Activated B cell treated with CpG ODN at 0.5 μM for 24 hours (primary cell): ENCODE results near the gene PLCG2. TPM values are rescaled to one million over a fixed set of nuclear protein-coding genes. Genes with fewer than 3 reads are reported as not detected.
"Not testable (repeated sequence)": the region's sequence is repeated elsewhere in the genome, so short reads cannot be mapped to it uniquely, and the experiment has no call there.

Experiments used
- ATAC-seq: fragments of 200-7000 bp; cut with Tn5 transposase; one replicate; pipeline ENCODE4 v1.10.0; 2021; ENCODE audit warnings: low read depth, mild to moderate bottlenecking, moderate library complexity
- CTCF ChIA-PET: fragments of 350-600 bp; sonication (Branson Sonifier 250); formaldehyde crosslinking; loops from one replicate; lab custom pipeline; 2021; ENCODE audit warnings: antibody characterized with exemption; lab: Charles Lee
- POLR2A ChIA-PET: fragments of 350-600 bp; sonication (Branson Sonifier 250); formaldehyde crosslinking; loops from one replicate; lab custom pipeline; 2021; ENCODE audit warnings: antibody characterized with exemption; lab: Charles Lee
- DNase-seq: peaks from one replicate; pipeline ENCODE4 v3.0.0; 2022
- H3K27ac Mint-ChIP-seq: one replicate; pipeline ENCODE4 v1.8.0; 2020; ENCODE audit warnings: mixed read lengths
- H3K27me3 Mint-ChIP-seq: one replicate; pipeline ENCODE4 v1.8.0; 2021; ENCODE audit warnings: mixed read lengths
- H3K36me3 Mint-ChIP-seq: one replicate; pipeline ENCODE4 v1.8.0; 2021; ENCODE audit warnings: low read depth, mixed read lengths
- H3K4me1 Mint-ChIP-seq: one replicate; pipeline ENCODE4 v1.8.0; 2021; ENCODE audit warnings: mixed read lengths
- H3K4me3 Mint-ChIP-seq: one replicate; pipeline ENCODE4 v1.8.0; 2020; ENCODE audit warnings: mild to moderate bottlenecking, mixed read lengths
- H3K9me3 Mint-ChIP-seq: one replicate; pipeline ENCODE4 v1.8.0; 2020; ENCODE audit warnings: mixed read lengths
- intact Hi-C: fragments of 100-400 bp; cut with micrococcal nuclease; formaldehyde crosslinking; loops from one replicate; pipeline ENCODE4 v1.15.1; 2024
- total RNA-seq: library from RNA; stranded (reverse); gene quantifications from 2 replicates; pipeline ENCODE4 v1.2.3, GENCODE V29; 2022
- TF ChIP-seq, protein P1 (sequence below): fragments of 200-600 bp; IDR thresholded peaks from one replicate; pipeline ENCODE4 v1.8.0; 2022; ENCODE audit warnings: antibody characterized with exemption, mild to moderate bottlenecking

PLCG2 gene
- total RNA-seq, 1 donor from 2014 or later: 525 TPM

DNA sequence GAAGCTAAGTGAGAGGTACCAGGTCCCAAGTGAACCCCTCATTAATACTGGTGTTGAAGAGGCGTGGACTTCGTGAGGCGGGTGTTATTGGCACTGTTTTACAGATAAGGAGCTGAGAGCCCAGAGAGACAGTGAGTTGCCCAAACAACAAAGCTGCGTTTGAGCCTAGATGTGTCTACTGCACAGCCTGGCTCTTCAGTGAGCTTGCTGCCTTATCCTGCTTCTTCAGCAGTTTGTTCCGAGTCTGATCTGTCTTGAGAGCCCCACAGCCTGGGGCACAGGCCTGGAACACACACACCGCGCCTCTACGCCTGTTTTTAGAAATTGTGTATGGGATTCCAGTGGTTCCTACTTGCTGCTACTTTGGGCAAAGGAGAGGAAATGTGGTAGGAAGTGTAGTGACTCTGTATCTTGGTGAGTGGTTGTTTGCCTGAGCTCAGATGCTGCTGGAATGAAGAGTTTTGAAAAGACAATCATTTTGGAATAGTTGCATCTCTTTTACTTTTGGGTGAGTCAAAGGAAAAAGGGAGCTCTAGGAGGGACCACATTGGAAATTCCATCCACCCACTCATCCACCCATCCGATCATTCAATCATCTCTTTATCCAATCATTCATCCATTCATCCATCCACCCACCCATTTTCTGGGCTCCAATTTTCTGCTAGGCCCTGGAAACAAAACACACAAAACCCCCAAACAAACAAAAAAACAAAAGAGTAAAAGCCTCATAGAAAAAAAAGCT is 22.3 kb upstream of the PLCG2 start:
- Mint-ChIP-seq H3K36me3 (peaks cover 27% of the 10 kb centered on the region), H3K4me3 (no peak overlapping the region), H3K27ac (peak overlapping the region; percentile 36), H3K4me1 (peaks cover 59% of the 10 kb centered on the region), H3K27me3 (no peaks in the 10 kb centered on the region), H3K9me3 (no peaks in the 10 kb centered on the region)
- ChIA-PET POLR2A (interaction anchor here (0.6 to 3.2 kb wide), 10 partner anchors 12 to 78 kb away, joined by 3 to 21 read pairs (median 7); partner anchors contain the start of gene PLCG2), CTCF (interaction anchor here (0.8 to 2.5 kb wide), 4 partner anchors 11 to 117 kb away, joined by 3 to 8 read pairs (median 3); no protein-coding TSS in a partner anchor)
- DNase-seq: no peak
- intact Hi-C loops: loop anchor here (1.0 kb wide), 1 partner anchor 15 kb away; no protein-coding TSS in a partner anchor
- ATAC-seq: no peak
- TF ChIP-seq, protein P1, sequence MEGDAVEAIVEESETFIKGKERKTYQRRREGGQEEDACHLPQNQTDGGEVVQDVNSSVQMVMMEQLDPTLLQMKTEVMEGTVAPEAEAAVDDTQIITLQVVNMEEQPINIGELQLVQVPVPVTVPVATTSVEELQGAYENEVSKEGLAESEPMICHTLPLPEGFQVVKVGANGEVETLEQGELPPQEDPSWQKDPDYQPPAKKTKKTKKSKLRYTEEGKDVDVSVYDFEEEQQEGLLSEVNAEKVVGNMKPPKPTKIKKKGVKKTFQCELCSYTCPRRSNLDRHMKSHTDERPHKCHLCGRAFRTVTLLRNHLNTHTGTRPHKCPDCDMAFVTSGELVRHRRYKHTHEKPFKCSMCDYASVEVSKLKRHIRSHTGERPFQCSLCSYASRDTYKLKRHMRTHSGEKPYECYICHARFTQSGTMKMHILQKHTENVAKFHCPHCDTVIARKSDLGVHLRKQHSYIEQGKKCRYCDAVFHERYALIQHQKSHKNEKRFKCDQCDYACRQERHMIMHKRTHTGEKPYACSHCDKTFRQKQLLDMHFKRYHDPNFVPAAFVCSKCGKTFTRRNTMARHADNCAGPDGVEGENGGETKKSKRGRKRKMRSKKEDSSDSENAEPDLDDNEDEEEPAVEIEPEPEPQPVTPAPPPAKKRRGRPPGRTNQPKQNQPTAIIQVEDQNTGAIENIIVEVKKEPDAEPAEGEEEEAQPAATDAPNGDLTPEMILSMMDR: no peak

GRCh38 chr16:81758376-81758775 is 20.7 kb upstream of the PLCG2 start:
- H3K27ac Mint-ChIP-seq: peak overlapping the region; percentile 50
- CTCF ChIA-PET: interaction anchor here (2.5 kb wide), 1 partner anchor 19 kb away, joined by 8 read pairs; no protein-coding TSS in a partner anchor
- H3K4me1 Mint-ChIP-seq: peaks cover 45% of the 10 kb centered on the region
- no peak for DNase-seq
- intact Hi-C loops: no loop called here
- H3K36me3 Mint-ChIP-seq: peaks cover 34% of the 10 kb centered on the region
- no peaks in the 10 kb centered on the region for H3K27me3 Mint-ChIP-seq
- no peak overlapping the region for H3K4me3 Mint-ChIP-seq
- H3K9me3 Mint-ChIP-seq: no peaks in the 10 kb centered on the region
- ATAC-seq: peak; percentile 68
- POLR2A ChIA-PET: interaction anchor here (0.5 to 3.2 kb wide), 7 partner anchors 18 to 111 kb away, joined by 3 to 21 read pairs (median 4); partner anchors contain the start of gene PLCG2
- TF ChIP-seq, protein P1: no peak

- Mint-ChIP-seq H3K4me1 (peaks cover 28% of the 10 kb centered on the region), H3K36me3 (peaks cover 35% of the 10 kb centered on the region)
- H3K27me3 Mint-ChIP-seq, H3K4me3 Mint-ChIP-seq, intact Hi-C loops, ATAC-seq, CTCF ChIA-PET, H3K9me3 Mint-ChIP-seq, H3K27ac Mint-ChIP-seq, DNase-seq: not testable (repeated sequence)
- POLR2A ChIA-PET: interaction anchor here (2.0 kb wide), 1 partner anchor 11 kb away, joined by 12 read pairs; no protein-coding TSS in a partner anchor
Observed at GRCh38 chr16:81762322-81762721, 16.8 kb upstream of the PLCG2 start.

- Mint-ChIP-seq H3K36me3 (peaks cover 20% of the 10 kb centered on the region), H3K27ac (no peak overlapping the region), H3K27me3 (no peaks in the 10 kb centered on the region), H3K4me1 (peaks cover 24% of the 10 kb centered on the region), H3K9me3 (no peaks in the 10 kb centered on the region), H3K4me3 (no peak overlapping the region)
- TF ChIP-seq, protein P1: no peak
- intact Hi-C loops: no loop called here
- ATAC-seq: no peak
- ChIA-PET POLR2A (interaction anchor here (1.6 kb wide), 1 partner anchor 57 kb away, joined by 3 read pairs; no protein-coding TSS in a partner anchor), CTCF (interaction anchor here (0.8 to 1.5 kb wide), 3 partner anchors 12 to 108 kb away, joined by 3 to 5 read pairs (median 4); no protein-coding TSS in a partner anchor)
- no peak for DNase-seq
Observed at GRCh38 chr16:81765111-81765919, 13.8 kb upstream of the PLCG2 start.

GRCh38 chr16:81765969-81766368 is 13.1 kb upstream of the PLCG2 start:
- peaks cover 30% of the 10 kb centered on the region for H3K4me1 Mint-ChIP-seq
- POLR2A ChIA-PET: interaction anchor here (1.6 kb wide), 1 partner anchor 57 kb away, joined by 3 read pairs; no protein-coding TSS in a partner anchor
- no peaks in the 10 kb centered on the region for H3K9me3 Mint-ChIP-seq
- TF ChIP-seq, protein P1: no peak
- CTCF ChIA-PET: interaction anchor here (1.0 to 1.5 kb wide), 3 partner anchors 12 to 108 kb away, joined by 3 to 5 read pairs (median 4); no protein-coding TSS in a partner anchor
- no peaks in the 10 kb centered on the region for H3K27me3 Mint-ChIP-seq
- DNase-seq: no peak
- no peak overlapping the region for H3K4me3 Mint-ChIP-seq
- H3K36me3 Mint-ChIP-seq: peaks cover 18% of the 10 kb centered on the region
- no peak for ATAC-seq
- intact Hi-C loops: no loop called here
- H3K27ac Mint-ChIP-seq: no peak overlapping the region
